ENCODE measurements around the gene LIMK1.

GRCh38 chr7:74052628-74053027 lies 31.0 kb upstream of the LIMK1 start:
- TF ChIP-seq CTCF (IDR thresholded peaks at IDR 0.05) (no peak), POLR2A (IDR thresholded peaks at IDR 0.05) (no peak), POLR2AphosphoS5 (IDR thresholded peaks at IDR 0.05) (no peak)

Measured in breast epithelium (tissue), 3 donors.